Uterine smooth muscle cell (primary cell): ENCODE results near the gene P2RY2. TPM values are rescaled to one million over a fixed set of nuclear protein-coding genes. Genes with fewer than 3 reads are reported as not detected.

ENCODE experiments used
- total RNA-seq: library from RNA; depleted of rRNA; stranded (reverse); fragments of >200 nt; gene quantifications from 2 replicates; pipeline ENCODE4 v1.2.3, GENCODE V29; 2014

Gene P2RY2
- total RNA-seq = under 0.01 TPM in 1 of 2 replicates, not detected in the other

GRCh38 chr11:73218106-73218829, at the start of gene P2RY2:
P2RY2 (plus strand) TSS chr11:73218281; CDS start chr11:73234160, 15,879 bp downstream.

GRCh38 chr11:73271936-73272679, 54.0 kb downstream of the P2RY2 start, which contains the start of gene P2RY6:
P2RY6 (plus strand) TSS chr11:73272338; CDS start chr11:73296519, 24,181 bp downstream.

Other genes with a start within 250 kb of the P2RY2 start
- 12.6 and 16.6 TPM in 2 replicates for gene FCHSD2, start 76.0 kb upstream of the P2RY2 start, total RNA-seq
- gene P2RY6, start 54.1 kb downstream of the P2RY2 start, total RNA-seq = 0.12 TPM in 1 of 2 replicates, not detected in the other
- 37.2 and 38.6 TPM in 2 replicates for gene ARHGEF17, start 90.0 kb downstream of the P2RY2 start, total RNA-seq
- 3.1 and 4.9 TPM in 2 replicates for gene RELT, start 158.1 kb downstream of the P2RY2 start, total RNA-seq